WTC11 (cell line): ENCODE results near the gene CTAGE8.

Experiments used
- NR2C2 ChIP-seq: sonication (generic); formaldehyde crosslinking; IDR thresholded peaks from 2 replicates; pipeline ENCODE4 v1.8.0; 2022; ENCODE audit warnings: mild to moderate bottlenecking, missing genetic modification reagents
- RORB ChIP-seq: fragments of 250-450 bp; sonication (Bioruptor Pico); IDR thresholded peaks from 2 replicates; pipeline ENCODE4 v1.9.0; 2021; ENCODE audit warnings: mild to moderate bottlenecking
- TF ChIP-seq, protein P1 (sequence below): fragments of 200-600 bp; IDR thresholded peaks from 2 replicates; pipeline ENCODE4 v1.8.0; 2022; ENCODE audit warnings: antibody characterized with exemption
- TF ChIP-seq, protein P2 (sequence below): sonication (generic); formaldehyde crosslinking; IDR thresholded peaks from 2 replicates; pipeline ENCODE4 v1.8.1; 2022; ENCODE audit warnings: mild to moderate bottlenecking, moderate library complexity, missing genetic modification reagents

DNA sequence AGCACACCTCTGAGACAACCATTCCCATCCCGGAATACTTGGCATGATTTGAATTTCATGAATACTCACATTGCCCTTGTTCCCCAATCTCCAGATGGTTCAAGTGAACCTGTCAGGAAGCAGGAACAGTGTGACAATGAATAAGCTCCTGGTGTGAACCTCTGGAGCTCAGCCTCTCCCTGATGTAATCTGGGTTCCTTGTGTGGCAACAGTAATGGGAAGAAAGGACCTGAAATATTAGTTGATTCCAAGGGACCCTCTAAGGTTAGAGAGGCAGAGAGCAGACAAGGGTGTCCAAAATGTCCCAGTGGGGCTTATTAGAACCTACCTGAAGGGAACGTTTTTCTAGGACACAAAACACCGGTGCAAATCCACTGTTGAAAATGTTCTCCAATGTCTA is 13.0 kb downstream of the CTAGE8 start:
- TF ChIP-seq, protein P1, sequence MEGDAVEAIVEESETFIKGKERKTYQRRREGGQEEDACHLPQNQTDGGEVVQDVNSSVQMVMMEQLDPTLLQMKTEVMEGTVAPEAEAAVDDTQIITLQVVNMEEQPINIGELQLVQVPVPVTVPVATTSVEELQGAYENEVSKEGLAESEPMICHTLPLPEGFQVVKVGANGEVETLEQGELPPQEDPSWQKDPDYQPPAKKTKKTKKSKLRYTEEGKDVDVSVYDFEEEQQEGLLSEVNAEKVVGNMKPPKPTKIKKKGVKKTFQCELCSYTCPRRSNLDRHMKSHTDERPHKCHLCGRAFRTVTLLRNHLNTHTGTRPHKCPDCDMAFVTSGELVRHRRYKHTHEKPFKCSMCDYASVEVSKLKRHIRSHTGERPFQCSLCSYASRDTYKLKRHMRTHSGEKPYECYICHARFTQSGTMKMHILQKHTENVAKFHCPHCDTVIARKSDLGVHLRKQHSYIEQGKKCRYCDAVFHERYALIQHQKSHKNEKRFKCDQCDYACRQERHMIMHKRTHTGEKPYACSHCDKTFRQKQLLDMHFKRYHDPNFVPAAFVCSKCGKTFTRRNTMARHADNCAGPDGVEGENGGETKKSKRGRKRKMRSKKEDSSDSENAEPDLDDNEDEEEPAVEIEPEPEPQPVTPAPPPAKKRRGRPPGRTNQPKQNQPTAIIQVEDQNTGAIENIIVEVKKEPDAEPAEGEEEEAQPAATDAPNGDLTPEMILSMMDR, result no peak
- TF ChIP-seq RORB (CRISPR knock-in tag) (peak; percentile 63; the same call in 1 of the 2 replicates), NR2C2 (CRISPR knock-in tag) (no peak)
- TF ChIP-seq, protein P2, sequence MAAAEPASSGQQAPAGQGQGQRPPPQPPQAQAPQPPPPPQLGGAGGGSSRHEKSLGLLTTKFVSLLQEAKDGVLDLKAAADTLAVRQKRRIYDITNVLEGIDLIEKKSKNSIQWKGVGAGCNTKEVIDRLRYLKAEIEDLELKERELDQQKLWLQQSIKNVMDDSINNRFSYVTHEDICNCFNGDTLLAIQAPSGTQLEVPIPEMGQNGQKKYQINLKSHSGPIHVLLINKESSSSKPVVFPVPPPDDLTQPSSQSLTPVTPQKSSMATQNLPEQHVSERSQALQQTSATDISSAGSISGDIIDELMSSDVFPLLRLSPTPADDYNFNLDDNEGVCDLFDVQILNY (CRISPR knock-in tag), result no peak
